DLD1 (cell line): ENCODE measurements around the gene KCNAB1.

ENCODE experiments used
- in situ Hi-C: cut with HindIII; loops from 2 replicates; pipeline ENCODE4 v1.10.0; 2017; ENCODE audit warnings: low sequenced_read_pairs

The KCNAB1 gene

DNA sequence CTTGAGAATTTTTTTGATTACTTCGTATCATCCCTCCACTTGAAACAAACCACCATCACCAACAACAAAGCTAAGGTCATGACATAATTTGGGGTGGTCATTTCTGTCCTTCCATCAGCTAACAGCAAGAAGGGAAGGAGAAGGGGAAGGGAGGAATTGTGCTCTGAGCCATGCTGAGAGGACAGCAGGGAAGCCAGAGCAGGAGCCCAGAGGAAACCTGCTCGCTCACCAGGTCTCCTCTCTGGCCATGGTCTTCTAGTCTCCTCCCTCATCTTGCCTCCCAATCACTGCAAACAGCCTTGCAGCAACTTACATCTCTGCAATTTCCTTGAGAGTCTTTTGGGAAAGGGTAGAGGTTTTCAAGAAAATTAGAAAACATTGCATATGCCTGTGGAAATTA is 237.9 kb downstream of the KCNAB1 start:
- in situ Hi-C loops: no loop called here

DNA sequence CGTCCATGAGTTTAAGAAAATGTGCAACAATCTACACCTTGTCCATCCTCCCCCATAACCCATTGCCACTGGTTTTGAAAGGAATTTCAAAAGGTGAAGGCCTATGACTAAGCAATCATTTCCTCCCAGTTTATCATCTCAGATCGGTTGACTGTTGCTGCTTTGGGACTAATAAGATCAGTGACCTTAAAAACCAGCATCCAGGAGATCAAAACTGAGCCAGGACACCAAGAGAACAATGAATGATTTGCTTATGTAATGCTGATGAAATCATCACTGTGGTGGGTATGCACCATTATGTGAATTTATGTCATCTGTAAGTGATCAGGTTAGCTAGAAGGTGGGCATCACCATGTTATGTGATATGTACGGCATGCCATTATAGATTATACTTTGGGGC is 239.0 kb downstream of the KCNAB1 start:
- in situ Hi-C loops: no loop called here

DNA sequence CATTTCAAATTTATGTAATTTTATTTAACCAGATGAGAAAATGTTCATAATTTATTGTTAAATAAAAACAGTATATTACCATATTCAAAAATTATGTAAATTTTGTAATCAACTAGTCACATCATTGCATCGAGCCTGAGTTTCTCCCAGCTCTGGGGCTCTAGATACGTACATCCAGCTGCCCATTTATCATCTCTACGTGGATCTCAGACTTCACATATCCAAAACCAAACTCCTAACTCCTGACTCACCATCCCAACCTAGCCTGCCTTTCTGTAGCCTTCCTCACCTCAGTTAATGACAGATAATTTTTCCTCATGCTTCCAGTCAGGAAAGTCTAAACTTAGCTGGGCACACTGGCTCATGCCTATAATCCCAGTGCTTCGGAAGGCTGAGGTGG is 239.7 kb downstream of the KCNAB1 start:
- in situ Hi-C loops: no loop called here

DNA sequence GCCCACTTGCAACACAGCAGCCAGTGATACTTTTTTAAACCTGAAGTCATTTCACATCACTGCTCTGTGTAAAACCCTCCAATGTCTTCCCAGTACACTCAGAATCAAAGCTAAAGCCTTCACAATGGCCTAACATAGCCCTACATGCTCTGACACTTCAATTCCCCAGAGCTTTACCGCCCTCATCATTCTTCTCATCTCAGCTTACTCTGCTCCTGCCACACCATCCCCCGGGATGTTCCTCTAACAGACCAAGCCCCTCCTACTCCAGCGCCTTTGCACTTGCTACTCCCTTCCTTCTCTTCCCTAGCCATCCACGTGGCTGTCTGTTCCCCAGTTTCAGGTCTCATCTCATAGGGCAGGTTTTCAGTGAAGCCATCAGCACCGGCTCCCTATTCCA is 240.6 kb downstream of the KCNAB1 start:
- in situ Hi-C loops: no loop called here

DNA sequence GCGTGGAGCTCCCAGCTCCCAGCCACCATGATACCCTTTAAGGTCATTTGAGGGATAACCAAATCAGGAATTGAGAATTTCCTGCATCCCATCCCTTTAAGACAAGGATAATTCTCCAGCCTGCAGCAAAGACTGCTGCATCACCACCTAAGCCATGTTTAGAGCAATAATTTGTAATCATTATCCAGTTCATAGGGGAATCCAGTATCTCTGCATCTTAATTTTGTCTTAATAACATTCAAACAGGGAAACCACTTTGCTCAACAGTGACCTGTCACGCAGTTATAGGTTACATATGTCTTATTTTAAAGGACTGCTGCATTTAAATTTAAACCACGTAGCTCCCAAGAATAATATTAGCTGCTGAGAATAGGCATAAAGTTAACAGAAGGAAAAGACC is 246.2 kb downstream of the KCNAB1 start:
- in situ Hi-C loops: no loop called here

DNA sequence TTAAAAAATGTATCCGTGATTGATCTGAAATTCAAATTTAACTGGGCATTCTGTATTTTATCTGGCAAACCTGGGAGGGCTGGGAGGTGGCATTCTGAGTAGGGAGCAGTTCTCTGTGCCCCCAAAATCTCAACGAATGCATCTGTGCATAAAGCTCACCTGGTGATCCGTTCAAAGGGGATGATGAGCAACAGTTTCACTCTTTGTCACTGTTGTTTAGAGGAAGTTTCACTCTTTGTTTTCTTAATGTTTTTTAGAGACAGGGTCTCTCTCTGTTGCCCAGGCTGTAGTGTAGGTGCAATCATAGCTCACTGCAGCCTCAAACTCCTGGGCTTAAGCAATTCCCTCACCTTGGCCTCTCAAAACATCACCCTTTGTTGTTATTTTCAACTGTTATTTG is 247.8 kb downstream of the KCNAB1 start:
- in situ Hi-C loops: no loop called here

DNA sequence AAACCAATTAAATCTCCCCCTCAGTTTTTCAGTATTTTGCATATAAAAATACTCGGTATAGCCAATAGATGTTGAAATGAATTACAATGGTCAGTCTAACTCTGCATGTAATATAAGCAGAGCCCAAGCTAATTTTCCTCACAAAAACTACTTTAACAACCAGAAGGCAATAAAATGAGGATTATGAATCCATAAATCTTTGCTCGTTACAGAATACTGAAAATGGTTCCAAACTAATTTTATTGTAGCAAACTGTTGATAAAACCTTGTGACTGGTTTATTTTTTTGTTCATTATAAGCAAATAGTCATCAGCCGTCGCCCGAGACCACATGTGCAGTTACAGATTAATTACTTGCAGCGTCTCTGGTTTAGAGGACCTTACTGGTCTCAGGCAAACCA is 251.3 kb downstream of the KCNAB1 start:
- in situ Hi-C loops: no loop called here

DNA sequence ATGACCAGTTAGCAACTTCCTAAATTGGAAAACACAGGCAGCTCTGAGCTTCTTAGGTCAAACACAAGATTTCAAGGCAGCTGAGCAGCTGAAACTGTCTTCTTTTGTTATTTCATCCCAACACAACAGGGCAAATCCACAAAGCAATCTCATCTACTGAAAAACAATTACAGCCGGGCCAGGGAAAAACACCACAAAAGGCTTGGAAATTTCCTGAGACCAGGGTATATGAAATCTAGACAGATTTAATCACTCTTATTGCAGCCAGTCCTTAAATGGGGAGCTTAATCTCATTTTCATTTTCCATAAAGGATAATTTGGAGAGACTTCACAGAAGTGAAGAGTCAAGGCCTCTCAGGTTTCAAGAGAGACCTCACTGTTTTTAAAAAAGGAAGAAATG is 252.7 kb downstream of the KCNAB1 start:
- in situ Hi-C loops: no loop called here

DNA sequence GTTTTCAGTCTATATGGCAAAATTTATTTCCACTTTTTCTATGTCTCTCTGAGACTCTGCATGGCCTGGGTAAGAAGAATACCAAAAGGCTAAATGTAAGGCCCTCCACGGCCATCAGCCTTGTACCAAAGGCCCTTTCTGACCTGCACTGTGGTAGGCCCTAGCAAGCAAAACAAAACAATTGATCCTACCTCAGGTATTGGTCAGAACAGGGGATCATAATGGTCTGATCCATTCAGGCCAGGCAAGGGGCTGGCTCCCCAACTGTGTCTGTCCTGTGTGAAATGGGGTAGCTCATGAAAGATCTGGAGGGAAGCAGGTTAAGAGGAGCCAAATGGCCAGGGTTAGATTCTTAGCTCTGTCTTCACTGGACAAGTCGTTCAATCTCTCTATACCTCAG is 253.3 kb downstream of the KCNAB1 start:
- in situ Hi-C loops: no loop called here

DNA sequence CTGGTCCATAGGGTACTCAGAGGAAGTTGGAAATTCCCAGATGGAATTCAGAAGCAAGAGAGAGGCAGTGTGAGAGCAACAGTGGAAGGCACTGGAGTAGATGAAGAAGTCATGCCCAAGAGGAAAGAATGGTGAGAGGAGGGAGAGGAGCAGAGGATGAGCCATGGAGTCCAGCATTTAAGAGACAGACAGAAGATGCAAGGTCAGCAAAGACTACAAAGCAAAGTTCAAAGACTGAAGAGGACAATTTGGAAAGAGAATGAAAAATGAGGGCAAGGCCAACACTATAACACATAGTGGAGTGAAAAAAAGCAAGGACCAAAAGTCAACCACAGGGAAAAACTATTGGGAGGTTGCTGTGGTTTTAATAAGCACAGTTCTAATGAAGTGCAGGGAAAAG is 255.8 kb downstream of the KCNAB1 start:
- in situ Hi-C loops: no loop called here

DNA sequence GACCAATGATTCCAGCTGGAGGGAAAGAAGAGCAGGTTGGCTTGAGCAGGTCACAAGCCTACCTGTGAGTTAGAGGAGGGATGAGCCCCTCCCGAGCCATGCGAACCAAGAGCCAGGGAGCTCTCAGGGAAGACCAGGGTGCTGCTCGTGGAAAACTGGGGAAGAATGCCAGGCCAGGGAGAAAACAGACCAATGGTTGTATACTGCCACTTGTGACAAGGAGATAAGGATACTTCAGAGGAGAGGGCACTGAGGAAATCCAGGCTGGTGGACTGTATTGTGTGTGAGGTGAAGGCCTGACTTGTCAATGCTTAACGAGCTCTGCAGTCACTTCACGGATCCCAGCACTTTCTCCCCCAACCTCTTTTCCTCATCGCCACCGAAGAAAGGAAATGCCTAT is 256.9 kb downstream of the KCNAB1 start:
- in situ Hi-C loops: no loop called here

DNA sequence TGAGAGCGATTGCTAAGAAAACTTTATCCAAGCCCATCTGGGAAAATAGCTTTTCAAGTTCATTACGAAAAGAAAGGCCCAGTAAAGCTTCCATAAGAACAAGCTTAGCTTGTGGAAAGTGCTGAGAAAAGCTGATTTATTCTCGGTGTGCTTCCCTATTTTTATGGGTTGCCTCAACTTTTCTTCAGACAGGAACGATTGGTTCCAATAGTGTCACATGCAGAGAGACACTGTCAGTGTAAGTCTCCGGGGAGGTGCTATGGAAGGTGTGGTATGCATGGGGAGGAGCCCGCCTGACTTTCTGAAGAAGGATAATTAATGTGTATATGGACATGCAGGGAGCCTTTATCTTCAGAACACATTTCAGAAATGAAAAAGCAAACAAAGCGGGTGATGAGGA is 257.3 kb downstream of the KCNAB1 start:
- in situ Hi-C loops: no loop called here

DNA sequence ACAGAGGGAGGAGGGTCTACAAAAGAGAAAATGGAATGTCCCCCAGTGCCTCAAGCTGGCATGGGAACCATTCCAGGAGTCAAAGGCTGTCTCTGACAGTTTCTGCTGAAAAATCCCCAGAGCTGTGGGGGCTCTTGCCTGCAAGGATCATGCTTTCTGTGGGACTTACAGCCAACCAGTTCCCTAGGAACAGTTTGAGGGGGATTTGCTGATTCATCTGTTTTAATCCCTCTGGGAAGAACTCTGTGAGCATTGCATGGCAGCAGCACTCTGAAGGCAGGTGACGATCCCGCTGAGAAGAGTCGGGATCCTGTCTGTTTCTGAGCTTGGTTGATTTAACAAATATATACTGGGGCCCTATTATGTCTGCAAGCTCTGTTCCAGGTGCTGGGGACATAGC is 258.5 kb downstream of the KCNAB1 start:
- in situ Hi-C loops: no loop called here

DNA sequence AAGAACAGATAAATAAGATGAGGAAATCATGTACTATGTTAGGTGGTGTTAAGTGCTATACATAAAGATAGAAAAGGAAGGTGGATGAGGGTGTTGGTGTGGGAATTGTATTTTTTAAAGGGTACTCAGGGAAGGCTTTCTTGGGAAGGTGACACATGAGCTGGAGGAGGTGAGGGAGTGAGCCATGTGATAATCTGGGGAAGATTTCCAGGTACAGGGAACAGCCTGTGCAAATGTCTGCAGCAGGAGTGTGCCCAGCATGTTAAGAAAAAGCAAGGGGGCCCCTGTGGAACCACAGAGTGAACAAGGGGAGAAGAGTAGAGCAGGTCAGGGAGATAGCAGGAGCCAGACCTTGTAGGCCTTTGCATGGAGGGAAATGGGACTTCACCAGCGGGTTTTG is 258.9 kb downstream of the KCNAB1 start:
- in situ Hi-C loops: no loop called here

DNA sequence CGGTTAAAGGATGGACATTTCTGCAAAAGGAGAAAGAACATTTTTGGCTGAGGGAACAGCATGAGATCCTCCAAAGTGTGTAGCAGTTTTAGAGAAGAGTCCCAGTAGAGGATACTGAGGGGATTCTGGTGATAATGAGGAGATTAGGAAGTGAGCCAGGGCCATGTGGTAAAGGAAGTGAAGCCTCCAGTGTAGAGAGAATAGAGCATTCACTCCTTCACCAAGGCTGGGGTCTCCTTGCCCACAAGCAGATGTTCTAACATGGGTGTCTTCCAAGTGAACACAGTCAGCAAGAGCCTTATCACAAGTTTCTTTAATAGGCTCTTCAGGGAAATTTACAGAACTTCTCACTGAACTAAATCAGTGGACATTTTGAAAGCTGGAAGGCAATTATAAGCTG is 260.9 kb downstream of the KCNAB1 start:
- in situ Hi-C loops: no loop called here

DNA sequence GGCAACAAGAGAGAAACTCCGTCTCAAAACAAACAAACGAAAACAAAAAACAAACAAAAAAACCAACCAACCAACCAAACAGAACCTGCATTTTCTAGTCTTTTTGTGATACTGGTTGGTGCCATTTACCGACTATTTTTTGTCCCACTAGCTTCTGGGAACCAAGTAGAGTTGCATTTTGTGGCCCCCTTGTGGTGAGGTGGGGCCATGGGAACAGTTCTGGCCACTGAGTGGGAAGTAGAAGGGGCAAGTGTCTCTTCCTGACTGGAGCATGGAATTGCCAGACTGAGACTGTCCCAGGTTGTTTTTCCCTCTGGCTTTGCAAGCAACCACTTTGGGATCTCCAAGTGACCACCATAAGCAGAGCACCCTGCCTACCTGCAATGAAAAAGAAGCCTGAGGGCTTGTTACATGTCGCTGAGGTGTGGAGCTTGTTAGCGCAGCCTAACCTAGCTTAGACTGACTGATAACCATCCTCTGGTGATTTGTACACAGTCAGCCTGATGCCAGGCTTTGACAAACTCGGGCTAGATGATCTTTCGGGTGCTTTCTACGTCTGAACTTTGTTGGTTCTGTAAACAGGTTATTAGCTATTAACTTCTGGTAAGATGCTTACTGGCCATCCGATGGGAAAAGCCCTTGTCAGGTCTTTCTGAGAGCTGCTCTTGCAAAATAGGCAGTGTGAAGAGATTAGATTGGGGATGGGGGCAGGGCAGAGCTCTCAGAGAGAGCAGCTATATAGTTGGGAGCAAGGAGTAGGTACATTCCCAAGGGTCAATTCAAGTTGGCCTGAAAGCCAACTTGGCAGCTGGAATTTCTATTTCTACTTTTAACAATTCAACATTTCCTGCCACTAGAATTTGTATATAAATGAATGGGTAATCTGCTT is 262.3 kb downstream of the KCNAB1 start:
- in situ Hi-C loops: no loop called here

DNA sequence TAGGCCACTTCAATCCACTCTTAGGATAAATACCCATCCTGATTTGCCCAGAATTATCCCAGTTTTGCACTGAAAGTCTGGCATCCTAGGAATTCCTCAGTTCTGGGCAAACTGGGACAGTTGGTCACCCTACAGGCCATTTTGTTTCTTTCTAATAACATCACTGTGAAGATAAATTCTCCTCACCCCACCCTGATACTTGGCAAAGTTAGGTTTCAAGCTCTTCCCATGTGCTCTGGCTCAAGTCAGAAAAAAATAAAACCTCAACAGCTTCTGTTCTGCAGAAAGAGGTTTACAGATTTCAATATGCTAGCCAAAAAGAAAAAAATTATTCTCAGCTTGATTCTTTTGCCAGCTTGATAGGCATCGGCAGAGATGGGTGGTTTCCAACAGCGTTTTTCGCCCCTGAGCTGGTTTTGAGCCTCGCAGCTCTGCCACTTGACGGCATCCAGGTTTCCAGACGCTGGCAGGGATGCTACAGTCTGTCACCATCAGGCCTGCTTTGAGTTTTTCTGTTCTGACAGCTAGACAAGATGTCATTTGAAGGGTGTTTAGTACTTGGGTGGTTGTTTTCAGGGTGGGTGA is 263.2 kb downstream of the KCNAB1 start:
- in situ Hi-C loops: no loop called here

DNA sequence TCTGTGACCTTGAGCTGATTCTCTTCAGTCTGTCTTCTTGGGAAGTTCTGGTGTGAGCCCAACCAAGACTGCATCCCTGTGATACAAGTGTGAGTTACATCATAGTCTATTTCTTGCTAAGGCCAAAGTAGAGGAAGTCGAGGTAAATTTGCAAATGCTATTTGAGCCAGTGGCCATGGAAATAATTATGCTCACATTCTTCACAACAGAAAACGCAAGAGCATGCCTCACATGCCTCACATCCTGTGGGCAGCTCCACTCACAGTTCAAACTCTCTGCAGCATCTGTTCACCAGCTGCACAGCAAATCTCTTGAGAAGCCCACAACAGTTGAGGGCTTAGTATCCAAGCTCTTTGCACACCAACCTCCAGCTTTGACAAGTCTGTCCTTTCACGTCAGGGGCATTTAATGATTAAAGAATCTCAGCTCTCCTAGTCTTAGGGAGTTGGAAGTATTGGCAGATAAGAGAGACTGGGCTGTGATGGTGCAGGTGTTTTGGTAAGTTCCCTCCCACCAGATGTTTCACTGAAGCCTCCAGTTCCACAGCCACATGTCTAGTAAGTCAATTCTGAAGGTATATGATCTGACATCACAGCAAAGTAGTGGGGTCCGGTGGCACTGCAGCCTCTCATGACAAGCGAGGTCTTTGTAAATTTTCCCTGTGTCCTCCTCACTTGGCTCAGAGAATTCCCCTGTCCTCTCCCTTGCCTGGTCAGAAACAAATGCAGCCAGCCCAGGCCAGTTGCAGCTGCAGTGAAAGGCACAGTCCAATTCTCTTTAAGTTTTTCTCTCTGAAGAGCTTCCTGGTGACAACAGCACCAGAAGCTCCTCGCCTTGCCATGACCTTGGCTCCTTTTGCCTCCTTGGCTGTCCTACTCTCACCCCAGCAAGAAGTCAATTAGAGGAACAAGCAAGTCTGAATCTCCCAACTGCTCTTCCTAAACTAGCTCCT is 268.4 kb downstream of the KCNAB1 start:
- in situ Hi-C loops: no loop called here

DNA sequence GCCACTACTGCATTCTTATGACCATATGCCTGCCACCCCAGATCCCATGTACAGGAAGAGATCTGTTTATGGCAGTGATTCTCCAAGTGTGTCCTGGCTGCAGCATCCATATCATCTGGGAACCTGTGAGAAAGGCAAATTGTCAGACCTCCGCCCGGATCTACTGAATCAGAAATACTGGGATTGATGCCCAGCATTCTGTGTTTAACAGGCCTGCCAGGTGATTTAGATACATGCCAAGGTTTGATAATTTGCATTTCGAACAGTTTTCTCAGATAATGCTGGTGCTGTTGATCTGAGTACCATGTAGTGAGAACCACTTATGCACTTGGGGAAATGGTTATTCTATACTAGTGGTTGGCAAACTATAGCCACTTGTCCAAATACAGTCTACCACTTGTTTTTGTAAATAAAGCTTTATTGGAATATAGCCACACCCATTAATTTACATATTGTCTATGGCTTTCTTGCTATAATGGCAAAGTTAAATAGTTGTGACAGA is 269.1 kb downstream of the KCNAB1 start:
- in situ Hi-C loops: no loop called here

DNA sequence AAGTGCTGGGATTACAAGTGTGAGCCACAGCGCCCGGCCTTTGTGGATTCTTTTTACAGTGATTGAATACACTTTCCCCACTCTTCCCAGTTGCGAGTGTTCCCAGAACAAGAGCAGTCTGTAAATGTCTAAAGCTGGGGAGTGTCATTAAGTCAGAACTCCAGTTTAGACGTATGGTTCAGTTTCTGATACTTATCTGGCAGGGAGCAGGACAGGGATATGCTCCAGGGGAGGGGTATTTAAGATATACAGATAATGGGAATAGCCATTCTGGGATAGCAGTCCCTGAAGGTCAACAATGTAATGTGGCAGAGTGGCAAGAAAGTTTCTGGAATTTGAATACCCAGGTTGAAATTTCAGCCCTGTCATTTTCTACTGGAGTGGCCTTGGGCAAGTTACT is 270.5 kb downstream of the KCNAB1 start:
- in situ Hi-C loops: no loop called here

DNA sequence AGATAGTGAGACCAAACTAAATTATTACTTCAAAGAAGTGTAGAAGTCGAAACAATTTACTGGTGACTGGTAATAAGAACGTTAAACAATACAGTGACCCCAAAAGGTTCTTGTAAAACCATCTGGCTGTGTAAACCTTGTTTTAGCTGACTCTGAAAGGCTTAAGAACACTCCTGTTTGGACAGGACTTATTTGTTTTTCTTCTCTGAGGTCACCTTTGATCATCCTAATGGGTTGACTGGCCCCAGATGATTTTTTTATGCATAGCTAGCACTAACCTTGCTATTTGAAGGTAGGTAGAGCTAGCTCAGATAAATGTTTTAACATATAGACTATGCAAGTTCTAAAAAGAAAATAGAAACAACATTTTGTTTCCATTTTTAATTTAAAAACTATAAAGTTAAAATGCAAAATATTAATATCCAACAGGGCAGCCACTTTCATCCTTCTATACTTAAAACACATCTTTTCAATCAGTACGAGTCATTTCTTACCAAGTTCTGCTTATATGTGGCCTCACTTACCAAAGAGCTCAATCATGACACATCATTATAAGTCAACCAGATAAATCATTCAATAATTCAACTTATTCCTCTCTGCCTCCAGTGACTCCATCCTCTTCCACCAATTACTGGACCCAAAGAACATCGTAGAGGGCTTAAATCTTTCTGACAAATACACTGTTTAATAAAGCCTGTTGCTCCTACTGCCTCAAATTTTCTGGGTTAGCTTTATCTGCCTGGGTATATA is 275.8 kb downstream of the KCNAB1 start:
- in situ Hi-C loops: no loop called here
